Measurements from ENCODE around the gene URI1. TPM values are rescaled to one million over a fixed set of nuclear protein-coding genes. Genes with fewer than 3 reads are reported as not detected.

Gene URI1
- polyA plus RNA-seq, 1 donor (not counting 4 experiments of a cell fraction or from before 2014, with no cell fraction given), result 98.6 TPM

- Histone ChIP-seq H3K4me3 (ENCODE audit: control insufficient read depth in 2 of 3, extremely low read depth in 1 of 3, insufficient read depth in 2 of 3, low read depth in 1 of 3, low read length in 3 of 3) (peak overlapping the region; percentile 86 to 96 (median 92)), H4K20me1 (ENCODE audit: control insufficient read depth, extremely low read depth, insufficient read depth, low read length) (peaks cover 7% of the 10 kb centered on the region), H2AFZ (ENCODE audit: control insufficient read depth, low read length) (no peak overlapping the region), H3K4me2 (ENCODE audit: control insufficient read depth, extremely low read depth, insufficient read depth, low read depth, low read length) (peak overlapping the region; percentile 92), H3K4me1 (ENCODE audit: control insufficient read depth, extremely low read depth, insufficient read depth, low read length) (peaks cover 49% of the 10 kb centered on the region), H3K27ac (ENCODE audit: control insufficient read depth, insufficient read depth, low read length) (peak overlapping the region; percentile 78), H3K36me3 (ENCODE audit: control insufficient read depth in 2 of 2, extremely low read depth in 1 of 2, insufficient read depth in 2 of 2, low read length in 2 of 2) (no peaks in the 10 kb centered on the region), H3K9me3 (ENCODE audit: control insufficient read depth, low read depth, low read length) (no peaks in the 10 kb centered on the region), H3K79me2 (ENCODE audit: control insufficient read depth, insufficient read depth, low read length) (peaks cover 59% of the 10 kb centered on the region), H3K9ac (ENCODE audit: control insufficient read depth, extremely low read depth, insufficient read depth, low read length) (peak overlapping the region; percentile 91), H3K27me3 (ENCODE audit: control insufficient read depth, extremely low read depth, insufficient read depth, low read length) (no peaks in the 10 kb centered on the region), H3K9me1 (ENCODE audit: control insufficient read depth, extremely low read depth, insufficient read depth, low read length) (no peaks in the 10 kb centered on the region)
- TF ChIP-seq, protein P1, sequence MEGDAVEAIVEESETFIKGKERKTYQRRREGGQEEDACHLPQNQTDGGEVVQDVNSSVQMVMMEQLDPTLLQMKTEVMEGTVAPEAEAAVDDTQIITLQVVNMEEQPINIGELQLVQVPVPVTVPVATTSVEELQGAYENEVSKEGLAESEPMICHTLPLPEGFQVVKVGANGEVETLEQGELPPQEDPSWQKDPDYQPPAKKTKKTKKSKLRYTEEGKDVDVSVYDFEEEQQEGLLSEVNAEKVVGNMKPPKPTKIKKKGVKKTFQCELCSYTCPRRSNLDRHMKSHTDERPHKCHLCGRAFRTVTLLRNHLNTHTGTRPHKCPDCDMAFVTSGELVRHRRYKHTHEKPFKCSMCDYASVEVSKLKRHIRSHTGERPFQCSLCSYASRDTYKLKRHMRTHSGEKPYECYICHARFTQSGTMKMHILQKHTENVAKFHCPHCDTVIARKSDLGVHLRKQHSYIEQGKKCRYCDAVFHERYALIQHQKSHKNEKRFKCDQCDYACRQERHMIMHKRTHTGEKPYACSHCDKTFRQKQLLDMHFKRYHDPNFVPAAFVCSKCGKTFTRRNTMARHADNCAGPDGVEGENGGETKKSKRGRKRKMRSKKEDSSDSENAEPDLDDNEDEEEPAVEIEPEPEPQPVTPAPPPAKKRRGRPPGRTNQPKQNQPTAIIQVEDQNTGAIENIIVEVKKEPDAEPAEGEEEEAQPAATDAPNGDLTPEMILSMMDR (optimal IDR thresholded peaks at IDR 0.05 in 1 of 3, IDR thresholded peaks at IDR 0.05 in 1 of 3, conservative IDR thresholded peaks at IDR 0.05 in 1 of 3; ENCODE audit: extremely low read depth in 1 of 3, insufficient read depth in 2 of 3, low read length in 3 of 3), result no peak
- no peak for TF ChIP-seq EZH2 (IDR thresholded peaks at IDR 0.05; ENCODE audit: low read length)
- FAIRE-seq (no peak), DNase-seq (ENCODE audit: low read depth, low spot score) (peak; percentile 11)
- dilution Hi-C loops (cut with MboI; ENCODE audit: extremely low pct_ligation_motif_present, low sequenced_read_pairs), result no loop called here
Observed at GRCh38 chr19:29943615-29944014, 1.6 kb downstream of the URI1 start.

DNA sequence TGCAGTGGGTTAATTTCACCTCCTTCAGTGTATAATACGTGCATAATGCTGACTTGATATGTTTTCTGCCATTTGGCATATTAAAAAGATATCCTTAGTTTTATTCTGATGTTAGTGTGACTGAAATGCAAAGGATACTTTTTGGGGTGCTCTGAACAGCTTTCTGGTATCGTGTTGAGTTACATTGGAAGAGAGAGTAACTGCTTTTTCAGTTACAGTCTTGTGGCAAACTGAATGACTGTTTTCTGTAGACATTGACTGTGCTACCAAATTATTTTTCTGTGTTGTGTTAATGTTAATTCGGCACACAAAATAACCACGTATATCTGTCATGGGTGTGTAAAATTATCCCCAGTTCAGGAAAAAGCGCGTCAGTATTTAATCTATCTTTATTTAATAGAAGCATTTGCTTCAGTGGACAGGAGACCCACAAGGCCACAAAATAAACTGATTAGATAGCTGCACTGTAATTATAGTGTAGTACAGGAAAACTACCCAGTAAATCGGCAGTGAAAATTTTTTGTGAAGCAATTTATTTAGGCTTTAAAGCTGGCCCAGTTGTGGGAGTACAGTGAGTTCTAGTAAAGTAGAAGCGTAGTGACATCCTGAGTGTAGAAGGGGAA is 2.5 kb downstream of the URI1 start:
- Histone ChIP-seq H3K27me3 (ENCODE audit: control insufficient read depth, extremely low read depth, insufficient read depth, low read length) (no peaks in the 10 kb centered on the region), H3K9me1 (ENCODE audit: control insufficient read depth, extremely low read depth, insufficient read depth, low read length) (no peaks in the 10 kb centered on the region), H3K27ac (ENCODE audit: control insufficient read depth, insufficient read depth, low read length) (peak overlapping the region; percentile 52), H3K9ac (ENCODE audit: control insufficient read depth, extremely low read depth, insufficient read depth, low read length) (peak overlapping the region; percentile 58), H3K4me1 (ENCODE audit: control insufficient read depth, extremely low read depth, insufficient read depth, low read length) (peaks cover 49% of the 10 kb centered on the region), H3K9me3 (ENCODE audit: control insufficient read depth, low read depth, low read length) (no peaks in the 10 kb centered on the region), H3K4me3 (ENCODE audit: control insufficient read depth in 2 of 3, extremely low read depth in 1 of 3, insufficient read depth in 2 of 3, low read depth in 1 of 3, low read length in 3 of 3) (peak overlapping the region in 2 of 3 experiments; percentile 57 to 61), H3K36me3 (ENCODE audit: control insufficient read depth in 2 of 2, extremely low read depth in 1 of 2, insufficient read depth in 2 of 2, low read length in 2 of 2) (no peaks in the 10 kb centered on the region), H2AFZ (ENCODE audit: control insufficient read depth, low read length) (no peak overlapping the region), H3K79me2 (ENCODE audit: control insufficient read depth, insufficient read depth, low read length) (peaks cover 62% of the 10 kb centered on the region), H3K4me2 (ENCODE audit: control insufficient read depth, extremely low read depth, insufficient read depth, low read depth, low read length) (peak overlapping the region; percentile 93), H4K20me1 (ENCODE audit: control insufficient read depth, extremely low read depth, insufficient read depth, low read length) (peaks cover 7% of the 10 kb centered on the region)
- dilution Hi-C loops (cut with MboI; ENCODE audit: extremely low pct_ligation_motif_present, low sequenced_read_pairs), result no loop called here
- TF ChIP-seq, protein P1 (optimal IDR thresholded peaks at IDR 0.05 in 1 of 3, IDR thresholded peaks at IDR 0.05 in 1 of 3, conservative IDR thresholded peaks at IDR 0.05 in 1 of 3; ENCODE audit: extremely low read depth in 1 of 3, insufficient read depth in 2 of 3, low read length in 3 of 3), result no peak
- no peak for TF ChIP-seq EZH2 (IDR thresholded peaks at IDR 0.05; ENCODE audit: low read length)
- DNase-seq (ENCODE audit: low read depth, low spot score) (no peak), FAIRE-seq (no peak)

All from keratinocyte (primary cell).